NT2/D1 (cell line): ENCODE results near the gene IL16.

ENCODE experiments used
- DNase-seq: peaks from one replicate; pipeline ENCODE4 v3.0.0-alpha.2; 2011; ENCODE audit warnings: low read depth, low spot score
- H3K27me3 ChIP-seq: 2 replicates; pipeline ENCODE4 v1.6.0; 2011; ENCODE audit warnings: mild to moderate bottlenecking; ENCODE audit not compliant: insufficient read length, insufficient read depth
- H3K36me3 ChIP-seq: 2 replicates; pipeline ENCODE4 v1.6.1; 2011; ENCODE audit warnings: mild to moderate bottlenecking, low read length, mixed read lengths; ENCODE audit not compliant: insufficient read depth, insufficient read length
- H3K4me1 ChIP-seq: 2 replicates; pipeline ENCODE4 v1.5.1; 2011; ENCODE audit not compliant: insufficient read depth, insufficient read length
- H3K4me3 ChIP-seq: 2 replicates; pipeline ENCODE4 v1.5.1; 2011; ENCODE audit warnings: low read depth; ENCODE audit not compliant: insufficient read length
- H3K9ac ChIP-seq: 2 replicates; pipeline ENCODE4 v1.6.0; 2011; ENCODE audit warnings: low read depth; ENCODE audit not compliant: insufficient read length
- H3K9me3 ChIP-seq: 2 replicates; pipeline ENCODE4 v1.5.1; 2011; ENCODE audit warnings: mild to moderate bottlenecking, low read length; ENCODE audit not compliant: insufficient read depth
- SUZ12 ChIP-seq: IDR thresholded peaks from 2 replicates; pipeline ENCODE4 v1.6.1; 2011; ENCODE audit not compliant: insufficient read length, insufficient read depth; ENCODE audit errors: extremely low read depth
- YY1 ChIP-seq: IDR thresholded peaks from 2 replicates; pipeline ENCODE4 v1.6.1; 2011; ENCODE audit not compliant: insufficient read length, insufficient read depth
- ZNF274 ChIP-seq: IDR thresholded peaks from 2 replicates; pipeline ENCODE4 v1.6.1; 2011; ENCODE audit warnings: mild to moderate bottlenecking, low read depth, low read length

IL16 gene

DNA sequence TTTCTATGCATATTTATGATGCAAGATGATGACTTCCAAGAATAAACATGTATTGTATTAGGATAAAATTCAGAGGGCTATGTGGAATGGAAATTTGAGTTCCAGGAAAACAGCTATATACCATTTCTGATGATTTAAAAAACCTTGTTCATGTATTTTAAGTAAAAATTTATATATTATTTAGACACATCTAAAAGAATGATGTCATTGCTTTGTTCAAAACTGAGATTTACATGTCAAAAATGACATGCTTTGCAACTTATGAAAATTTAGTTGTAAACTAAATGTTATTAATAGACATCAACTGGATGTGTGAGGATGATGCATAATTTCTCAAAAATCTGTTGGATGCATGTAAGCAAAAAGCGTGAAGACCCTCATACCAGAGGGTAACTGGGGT is 125.0 kb downstream of the IL16 start:
- Histone ChIP-seq H3K27me3 (peaks cover 17% of the 10 kb centered on the region), H3K4me1 (no peaks in the 10 kb centered on the region), H3K9me3 (no peaks in the 10 kb centered on the region), H3K36me3 (peaks cover 19% of the 10 kb centered on the region), H3K9ac (no peak overlapping the region), H3K4me3 (no peak overlapping the region)
- TF ChIP-seq YY1 = no peak
- TF ChIP-seq SUZ12 = no peak
- TF ChIP-seq ZNF274 = no peak
- no peak for DNase-seq

DNA sequence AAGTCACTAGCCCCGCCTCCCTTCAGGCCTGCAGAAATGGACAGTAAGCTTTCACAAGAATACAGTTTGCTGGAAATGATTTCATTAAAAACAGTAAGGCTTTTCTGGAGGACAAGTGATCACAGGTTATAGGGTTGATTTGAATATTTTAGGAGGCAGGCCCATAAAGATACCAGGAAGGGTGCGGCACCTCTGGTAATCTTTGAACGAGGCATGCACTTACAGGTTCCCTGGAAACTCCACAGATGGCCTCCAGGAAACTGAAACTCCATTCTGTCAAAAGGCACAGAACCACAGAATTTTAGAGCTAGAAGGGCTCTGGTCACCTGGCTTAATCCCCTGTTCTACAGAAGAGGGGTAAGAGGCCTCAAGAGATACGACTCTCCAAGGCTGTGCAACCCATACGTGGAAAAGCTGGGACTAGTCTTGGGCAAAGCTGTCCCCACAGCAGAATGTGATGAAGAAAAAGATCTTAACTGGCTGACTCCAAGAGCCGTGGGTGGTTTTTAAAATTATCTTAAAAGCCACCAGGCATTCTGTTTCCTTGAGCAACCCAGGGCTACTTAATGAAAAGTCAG is 126.1 kb downstream of the IL16 start:
- H3K27me3 ChIP-seq = peaks cover 17% of the 10 kb centered on the region
- no peak overlapping the region for H3K4me3 ChIP-seq
- DNase-seq = no peak
- H3K9me3 ChIP-seq = no peaks in the 10 kb centered on the region
- peaks cover 17% of the 10 kb centered on the region for H3K36me3 ChIP-seq
- H3K9ac ChIP-seq = no peak overlapping the region
- TF ChIP-seq ZNF274 (no peak), SUZ12 (no peak), YY1 (no peak)
- H3K4me1 ChIP-seq = no peaks in the 10 kb centered on the region

DNA sequence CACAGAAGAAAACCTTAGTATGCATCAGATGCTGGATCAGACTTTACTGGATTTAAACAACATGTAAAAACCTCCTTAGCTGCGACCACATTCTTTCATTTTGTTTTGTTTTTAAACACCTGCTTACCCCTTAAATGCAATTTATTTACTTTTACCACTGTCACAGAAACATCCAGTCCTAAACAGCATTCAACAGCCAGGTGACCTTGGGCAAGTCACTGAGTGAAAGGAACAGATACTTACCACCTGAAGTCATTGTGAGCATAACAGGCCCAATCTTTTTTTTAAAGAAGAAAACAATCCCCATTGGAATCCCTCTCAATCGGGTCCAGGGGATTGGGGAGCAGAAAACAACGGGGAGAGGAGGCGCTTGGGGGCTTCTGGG is 126.9 kb downstream of the IL16 start:
- Histone ChIP-seq H3K36me3 (peaks cover 15% of the 10 kb centered on the region), H3K27me3 (peaks cover 17% of the 10 kb centered on the region), H3K4me3 (peak overlapping the region; percentile 79), H3K9ac (peak overlapping the region; percentile 86), H3K4me1 (no peaks in the 10 kb centered on the region), H3K9me3 (no peaks in the 10 kb centered on the region)
- TF ChIP-seq YY1 (no peak), ZNF274 (no peak), SUZ12 (no peak)
- no peak for DNase-seq

DNA sequence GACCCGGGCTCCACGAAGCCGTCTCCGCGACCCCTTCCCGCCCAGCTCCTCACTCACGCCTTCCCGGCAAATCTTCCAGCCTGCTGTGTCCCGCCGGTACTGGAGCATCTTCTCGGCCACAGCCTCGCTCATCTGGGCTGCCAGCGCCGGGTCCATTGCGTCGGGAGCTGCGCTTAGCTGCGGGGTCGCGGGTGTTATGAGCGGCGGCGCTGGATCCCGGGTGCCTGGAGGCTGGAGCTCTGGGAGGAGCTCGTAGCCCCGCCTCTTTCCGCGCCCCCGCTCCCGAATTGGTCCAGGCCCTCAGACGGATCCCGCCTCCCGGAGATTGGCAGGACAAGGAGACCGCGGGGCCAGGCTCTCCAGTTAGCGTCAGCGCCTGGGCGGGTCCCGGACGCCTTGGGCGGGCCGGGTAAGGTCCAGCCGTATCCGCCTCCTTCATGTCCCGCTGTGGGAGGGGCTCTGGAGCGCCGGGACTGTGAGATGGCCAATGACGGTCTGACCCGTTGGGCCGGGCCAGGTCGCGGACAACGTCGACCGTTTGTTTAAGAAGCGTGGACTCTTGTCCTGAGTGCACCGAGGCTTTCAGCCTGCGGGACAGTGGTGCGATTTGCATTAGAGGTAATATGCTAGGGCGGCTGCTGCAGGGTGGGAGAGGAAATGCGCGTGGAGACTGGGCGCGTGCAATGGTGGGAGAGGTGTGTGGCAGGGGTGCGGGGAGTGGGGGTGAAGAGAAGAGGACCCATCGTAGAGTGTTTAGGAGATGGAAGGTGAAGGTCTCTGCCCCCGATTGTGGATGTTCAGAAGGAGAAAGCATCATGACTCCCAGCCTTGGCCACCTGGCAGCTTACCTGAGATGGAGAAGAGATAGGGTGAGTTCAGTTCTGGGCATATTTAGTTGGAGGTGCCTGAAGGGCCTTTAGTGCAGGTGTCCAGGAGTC is 127.5 kb downstream of the IL16 start, which contains the start of gene STARD5:
TSS of gene STARD5 (minus strand) at position 198 of the 938 bp plus-strand sequence. CDS start at position 156, 42 bp downstream.
- H3K9ac ChIP-seq = peak within 1 kb of the TSS; percentile 86
- H3K9me3 ChIP-seq = no peaks in the 10 kb centered on the region
- H3K4me1 ChIP-seq = no peaks in the 10 kb centered on the region
- TF ChIP-seq SUZ12 (no peak), YY1 (no peak), ZNF274 (no peak)
- peaks cover 17% of the 10 kb centered on the region for H3K27me3 ChIP-seq
- DNase-seq = peak; percentile 96
- H3K4me3 ChIP-seq = peak within 1 kb of the TSS; percentile 79
- peaks cover 10% of the 10 kb centered on the region for H3K36me3 ChIP-seq

DNA sequence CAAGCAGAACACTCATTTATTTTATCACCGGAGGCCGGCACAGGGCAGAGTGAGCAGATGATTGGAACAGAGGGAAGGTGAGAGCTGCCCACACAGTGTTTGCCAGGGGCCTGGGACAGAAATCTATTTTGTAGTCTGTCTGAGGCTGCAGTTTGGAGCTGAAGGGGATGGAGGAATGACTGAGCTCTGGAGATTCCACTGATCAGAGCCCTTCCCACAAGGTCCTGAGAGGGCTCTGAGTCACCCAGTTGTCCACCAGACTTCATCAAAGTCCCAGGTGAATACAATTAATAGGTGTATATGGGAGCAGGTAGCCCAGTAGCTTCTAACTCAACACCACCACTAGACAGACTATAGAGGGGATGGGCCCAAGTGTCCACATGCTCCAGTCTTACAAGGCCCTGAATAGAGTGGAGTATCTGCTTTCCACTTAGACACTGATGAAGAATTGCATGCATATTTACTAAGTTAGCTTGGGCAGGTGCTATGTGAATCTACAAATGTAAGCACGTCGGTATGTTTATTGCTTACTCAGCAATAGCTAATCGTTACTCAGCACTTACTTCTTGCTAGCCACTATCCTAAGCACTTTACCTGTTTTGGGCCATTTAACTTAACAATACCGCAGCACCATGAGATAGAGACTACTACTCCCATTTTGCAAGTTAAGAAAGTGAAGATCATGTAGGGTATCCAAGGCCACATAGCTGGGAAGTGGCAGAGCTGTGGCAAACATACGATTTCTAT is 130.0 kb downstream of the IL16 start:
- no peak for DNase-seq
- no peaks in the 10 kb centered on the region for H3K9me3 ChIP-seq
- H3K4me3 ChIP-seq = no peak overlapping the region
- H3K9ac ChIP-seq = no peak overlapping the region
- H3K27me3 ChIP-seq = peaks cover 17% of the 10 kb centered on the region
- no peaks in the 10 kb centered on the region for H3K4me1 ChIP-seq
- no peak for TF ChIP-seq ZNF274
- no peak for TF ChIP-seq SUZ12
- TF ChIP-seq YY1 = no peak
- no peaks in the 10 kb centered on the region for H3K36me3 ChIP-seq

DNA sequence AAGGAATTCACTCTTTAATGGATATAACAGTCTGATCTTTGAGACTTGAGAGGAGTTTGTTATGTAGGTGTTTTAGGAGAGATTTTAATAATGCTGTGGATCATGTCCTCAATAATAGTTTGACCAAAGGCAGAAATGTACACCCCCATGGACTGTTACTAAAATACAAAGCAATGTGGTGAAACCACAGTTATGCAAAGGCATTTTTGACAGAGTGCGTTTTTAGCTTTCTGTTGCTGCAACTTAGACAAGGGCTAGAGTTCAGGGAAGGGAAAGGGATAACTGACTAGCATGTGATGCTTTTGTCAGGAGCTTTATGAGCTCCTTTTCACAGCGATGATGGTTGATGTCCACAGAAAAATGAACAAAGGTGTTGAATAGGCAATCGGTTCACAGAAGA is 130.8 kb downstream of the IL16 start:
- H3K4me3 ChIP-seq = no peak overlapping the region
- peaks cover 17% of the 10 kb centered on the region for H3K27me3 ChIP-seq
- no peaks in the 10 kb centered on the region for H3K9me3 ChIP-seq
- H3K36me3 ChIP-seq = no peaks in the 10 kb centered on the region
- H3K9ac ChIP-seq = no peak overlapping the region
- DNase-seq = no peak
- no peaks in the 10 kb centered on the region for H3K4me1 ChIP-seq
- no peak for TF ChIP-seq YY1
- no peak for TF ChIP-seq SUZ12
- TF ChIP-seq ZNF274 = no peak
